HG02759 (cell line): ENCODE results near the gene NFATC2IP.
"Not testable (repeated sequence)": the region's sequence is repeated elsewhere in the genome, so short reads cannot be mapped to it uniquely, and the experiment has no call there.

Source experiments
- ATAC-seq: cut with Tn5 transposase; IDR thresholded peaks from one replicate; pipeline ENCODE4 v1.9.1; 2021; ENCODE audit warnings: mild to moderate bottlenecking, moderate library complexity; ENCODE audit not compliant: unreplicated experiment

NFATC2IP gene

GRCh38 chr16:28925386-28926228 lies 25.1 kb upstream of the NFATC2IP start:
- peak; percentile 29 for ATAC-seq

GRCh38 chr16:28926284-28926683 lies 24.5 kb upstream of the NFATC2IP start:
- not testable (repeated sequence) for ATAC-seq

- ATAC-seq: no peak
Observed at GRCh38 chr16:28927815-28928214, 22.9 kb upstream of the NFATC2IP start.

GRCh38 chr16:28930203-28930602 lies 20.5 kb upstream of the NFATC2IP start:
- no peak for ATAC-seq

GRCh38 chr16:28930652-28931051 lies 20.1 kb upstream of the NFATC2IP start:
- peak; percentile 68 for ATAC-seq

GRCh38 chr16:28931801-28932225 lies 18.9 kb upstream of the NFATC2IP start, which contains the start of gene CD19:
CD19 (plus strand) TSS chr16:28931971; CDS start chr16:28932001, 30 bp downstream.
- ATAC-seq: peak; percentile 51

GRCh38 chr16:28932339-28933141 lies 18.2 kb upstream of the NFATC2IP start:
- ATAC-seq: no peak

- ATAC-seq: no peak
Observed at GRCh38 chr16:28933171-28933570, 17.6 kb upstream of the NFATC2IP start.

- no peak for ATAC-seq
Observed at GRCh38 chr16:28935346-28935745, 15.4 kb upstream of the NFATC2IP start.

GRCh38 chr16:28935924-28936783 lies 14.6 kb upstream of the NFATC2IP start:
- ATAC-seq: peak; percentile 82

- no peak for ATAC-seq
Observed at GRCh38 chr16:28936784-28937155, 14.0 kb upstream of the NFATC2IP start.

- ATAC-seq: no peak
Observed at GRCh38 chr16:28937222-28937876, 13.4 kb upstream of the NFATC2IP start.

- no peak for ATAC-seq
Observed at GRCh38 chr16:28938721-28939120, 12.0 kb upstream of the NFATC2IP start.

- ATAC-seq: not testable (repeated sequence)
Observed at GRCh38 chr16:28939825-28940224, 10.9 kb upstream of the NFATC2IP start.

GRCh38 chr16:28943281-28943680 lies 7.5 kb upstream of the NFATC2IP start:
- no peak for ATAC-seq

GRCh38 chr16:28946681-28947080 lies 4.1 kb upstream of the NFATC2IP start:
- ATAC-seq: no peak

GRCh38 chr16:28951410-28951943 lies 740 bp downstream of the NFATC2IP start:
- no peak for ATAC-seq

- ATAC-seq: no peak
Observed at GRCh38 chr16:28958216-28958615, 7.5 kb downstream of the NFATC2IP start.

- ATAC-seq: no peak
Observed at GRCh38 chr16:28958836-28959235, 8.1 kb downstream of the NFATC2IP start.

- ATAC-seq: no peak
Observed at GRCh38 chr16:28964072-28964471, 13.3 kb downstream of the NFATC2IP start.
